H1 (cell line): ENCODE results near the gene CLMP. TPM values are rescaled to one million over a fixed set of nuclear protein-coding genes. Genes with fewer than 3 reads are reported as not detected.

Experiments used
- CHD2 ChIP-seq: IDR thresholded peaks from 2 replicates; pipeline ENCODE4 v1.6.1; 2012; ENCODE audit warnings: low read length, improper control_type of control experiment
- CHD7 ChIP-seq: fragments of 300-600 bp; sonication (generic); IDR thresholded peaks from 2 replicates; pipeline ENCODE4 v1.7.1; 2012; ENCODE audit warnings: low read length, moderate library complexity, mild to moderate bottlenecking, inconsistent platforms; ENCODE audit not compliant: insufficient replicate concordance
- E2F6 ChIP-seq: IDR thresholded peaks from 2 replicates; pipeline ENCODE4 v1.6.1; 2012; ENCODE audit warnings: inconsistent platforms
- EZH2 ChIP-seq: fragments of 200-600 bp; sonication (generic); IDR thresholded peaks from 2 replicates; pipeline ENCODE4 v1.7.1; 2012; ENCODE audit warnings: low read depth, mild to moderate bottlenecking, moderate library complexity, low read length, inconsistent platforms; ENCODE audit not compliant: severe bottlenecking
- HDAC2 ChIP-seq, 2 experiments: fragments of 300-600 bp in 1 of 2; sonication (generic) in 1 of 2; IDR thresholded peaks; 2 replicates each; pipeline ENCODE4 v1.6.1; 2011 to 2012; ENCODE audit warnings: low read depth in 2 of 2, low read length in 2 of 2, mild to moderate bottlenecking in 2 of 2, moderate library complexity in 2 of 2, borderline replicate concordance in 1 of 2, inconsistent platforms in 1 of 2
- NANOG ChIP-seq: IDR thresholded peaks from 2 replicates; pipeline ENCODE4 v1.6.1; 2011; ENCODE audit warnings: low read length, low read depth, mild to moderate bottlenecking, inconsistent platforms; ENCODE audit not compliant: insufficient read depth, poor library complexity, severe bottlenecking
- RAD21 ChIP-seq, 2 experiments: IDR thresholded peaks in 1 of 2; conservative IDR thresholded peaks in 1 of 2; 2 replicates each; pipeline ENCODE4 v1.6.1; 2011; ENCODE audit warnings: low read depth in 2 of 2, low read length in 2 of 2, improper control_type of control experiment in 1 of 2, inconsistent platforms in 1 of 2, mild to moderate bottlenecking in 1 of 2, moderate library complexity in 1 of 2
- RBBP5 ChIP-seq: IDR thresholded peaks from 2 replicates; pipeline ENCODE4 v1.7.1; 2012; ENCODE audit warnings: low read depth, mild to moderate bottlenecking, inconsistent platforms, low read length, moderate library complexity, borderline replicate concordance
- SP2 ChIP-seq: IDR thresholded peaks from 2 replicates; pipeline ENCODE4 v1.6.1; 2012; ENCODE audit warnings: mild to moderate bottlenecking, low read length, inconsistent platforms
- TCF12 ChIP-seq: IDR thresholded peaks from 2 replicates; pipeline ENCODE4 v1.6.1; 2011; ENCODE audit warnings: low read depth, mild to moderate bottlenecking, low read length
- polyA plus RNA-seq, 7 experiments: library from polyadenylated mRNA; depleted of rRNA in 3 of 7; stranded (reverse) in 5 of 7; unstranded in 2 of 7; fragments of >200 nt in 5 of 7; fragments of 200-250 nt in 2 of 7; gene quantifications; 1 replicate in 5 of 7; 2 replicates in 1 of 7; 4 replicates in 1 of 7; pipeline versions ENCODE4 v1.2.1 to v1.2.3, GENCODE V29; 2011 to 2013; ENCODE audit warnings: missing spikeins in 2 of 7, mixed read lengths in 2 of 7
- total RNA-seq: library from RNA; stranded (reverse); fragmentation: NEBNext Ultra II Directional; extraction: Animal tissue kit (Norgen Biotek cat#: 25700); gene quantifications from 2 replicates; pipeline ENCODE4 v1.2.1, GENCODE V29; 2021

CLMP gene
- total and polyA plus RNA-seq, 2 of the 8 experiments (the other 6 are each of a cell fraction or from before 2014, with no cell fraction given) = 9.9 to 24.1 TPM

- TF ChIP-seq CHD7 = no peak
- no peak for TF ChIP-seq TCF12
- TF ChIP-seq E2F6 = no peak
- TF ChIP-seq NANOG = no peak
- no peak for TF ChIP-seq SP2
- no peak for TF ChIP-seq HDAC2 (IDR thresholded peaks at IDR 0.05; ENCODE audit: borderline replicate concordance in 1 of 2, low read depth in 2 of 2, low read length in 2 of 2)
- TF ChIP-seq RBBP5 = no peak
- TF ChIP-seq RAD21 (IDR thresholded peaks at IDR 0.05 in 1 of 2, conservative IDR thresholded peaks at IDR 0.05 in 1 of 2; ENCODE audit: low read depth in 2 of 2, low read length in 2 of 2) = no peak
- no peak for TF ChIP-seq CHD2
- TF ChIP-seq EZH2 = no peak
These were observed 16.9 kb upstream of the CLMP start (continued) for GRCh38 chr11:123211981-123212380.
